22Rv1 (cell line): ENCODE data around the gene LBHD1.
"Not testable (repeated sequence)": the region's sequence is repeated elsewhere in the genome, so short reads cannot be mapped to it uniquely, and the experiment has no call there.

Source experiments
- H3K27ac ChIP-seq: fragments of 450-650 bp; 2 replicates; pipeline ENCODE4 v1.5.1; 2017
- ZFX ChIP-seq: fragments of 450-650 bp; IDR thresholded peaks from 2 replicates; pipeline ENCODE4 v1.6.1; 2017; ENCODE audit warnings: antibody characterized with exemption, borderline replicate concordance
- TF ChIP-seq, protein P1 (sequence below): fragments of 450-650 bp; IDR thresholded peaks from 2 replicates; pipeline ENCODE4 v1.5.1; 2017; ENCODE audit warnings: mild to moderate bottlenecking

The LBHD1 gene

DNA sequence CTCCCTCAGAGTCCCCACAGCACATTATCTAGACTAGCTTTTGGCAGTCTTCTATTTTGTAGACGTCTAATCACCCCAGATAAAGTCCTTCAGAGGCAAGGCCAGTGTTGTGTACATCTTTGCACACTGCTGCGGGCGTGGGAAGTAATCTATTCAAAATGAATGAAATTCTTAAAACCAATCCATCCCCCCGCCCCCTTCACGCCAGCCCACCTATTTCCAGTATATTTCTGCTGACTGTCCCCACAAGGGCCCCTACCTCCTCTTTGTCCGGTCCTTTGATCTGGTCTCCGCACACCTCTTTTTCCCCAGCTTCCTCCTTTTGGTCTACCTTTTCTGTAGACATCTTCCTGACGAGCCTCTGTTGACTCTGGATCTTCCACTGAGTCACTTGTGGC, 34.8 kb upstream of the LBHD1 start:
- H3K27ac ChIP-seq, result peak overlapping the region; percentile 85
- TF ChIP-seq, protein P1, sequence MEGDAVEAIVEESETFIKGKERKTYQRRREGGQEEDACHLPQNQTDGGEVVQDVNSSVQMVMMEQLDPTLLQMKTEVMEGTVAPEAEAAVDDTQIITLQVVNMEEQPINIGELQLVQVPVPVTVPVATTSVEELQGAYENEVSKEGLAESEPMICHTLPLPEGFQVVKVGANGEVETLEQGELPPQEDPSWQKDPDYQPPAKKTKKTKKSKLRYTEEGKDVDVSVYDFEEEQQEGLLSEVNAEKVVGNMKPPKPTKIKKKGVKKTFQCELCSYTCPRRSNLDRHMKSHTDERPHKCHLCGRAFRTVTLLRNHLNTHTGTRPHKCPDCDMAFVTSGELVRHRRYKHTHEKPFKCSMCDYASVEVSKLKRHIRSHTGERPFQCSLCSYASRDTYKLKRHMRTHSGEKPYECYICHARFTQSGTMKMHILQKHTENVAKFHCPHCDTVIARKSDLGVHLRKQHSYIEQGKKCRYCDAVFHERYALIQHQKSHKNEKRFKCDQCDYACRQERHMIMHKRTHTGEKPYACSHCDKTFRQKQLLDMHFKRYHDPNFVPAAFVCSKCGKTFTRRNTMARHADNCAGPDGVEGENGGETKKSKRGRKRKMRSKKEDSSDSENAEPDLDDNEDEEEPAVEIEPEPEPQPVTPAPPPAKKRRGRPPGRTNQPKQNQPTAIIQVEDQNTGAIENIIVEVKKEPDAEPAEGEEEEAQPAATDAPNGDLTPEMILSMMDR, result no peak
- no peak for TF ChIP-seq ZFX

DNA sequence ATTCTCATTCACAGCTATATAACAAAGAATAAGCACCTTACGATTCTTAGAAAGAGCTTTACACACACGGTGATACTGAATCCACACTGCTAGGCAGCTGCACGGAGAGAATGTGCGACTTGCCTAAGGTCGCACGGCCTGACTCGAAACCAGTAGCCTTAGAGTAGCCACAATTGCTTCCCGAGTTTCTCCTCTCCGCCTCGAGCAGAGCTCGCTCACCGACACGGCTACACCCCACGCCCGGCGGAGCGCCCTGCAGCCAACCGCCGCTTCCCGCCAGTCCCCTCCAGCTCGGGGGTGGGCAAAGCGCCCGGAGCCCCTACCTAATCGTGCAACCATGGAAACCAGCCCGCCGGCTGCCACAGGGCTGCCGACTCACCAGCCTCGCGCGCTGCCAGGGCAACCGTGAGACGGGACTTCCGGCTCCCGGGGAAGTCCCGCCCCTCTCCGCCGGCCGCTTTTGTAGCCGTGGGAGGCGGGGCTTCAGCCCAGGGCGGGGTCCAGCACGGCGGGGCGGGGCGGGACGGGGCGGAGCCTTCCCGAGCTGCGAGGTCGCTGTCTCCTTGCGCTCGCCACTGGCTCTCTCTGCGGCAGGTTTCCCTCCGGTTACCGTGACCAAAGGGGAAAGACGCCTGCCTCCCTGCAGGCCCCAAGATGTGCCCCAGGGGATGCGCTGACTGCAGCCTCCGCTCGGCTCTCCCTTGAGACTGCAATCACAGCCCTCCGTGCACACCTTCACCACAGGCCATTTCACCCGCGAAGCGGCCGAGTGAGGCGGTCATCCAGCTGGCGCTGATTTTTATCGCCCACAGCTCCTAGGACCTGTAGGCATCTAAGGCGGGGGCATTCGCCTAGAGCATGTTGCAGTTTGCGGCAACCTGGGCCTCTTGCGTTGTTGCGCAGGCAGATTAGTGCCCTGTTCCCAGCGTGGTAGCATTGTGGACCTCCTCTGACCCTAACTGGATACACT, 34.1 kb upstream of the LBHD1 start:
- no peak for TF ChIP-seq ZFX
- TF ChIP-seq, protein P1, result 0 out of 2 replicates have a peak, but pooled peaks have one; percentile 3
- peak overlapping the region; percentile 85 for H3K27ac ChIP-seq

DNA sequence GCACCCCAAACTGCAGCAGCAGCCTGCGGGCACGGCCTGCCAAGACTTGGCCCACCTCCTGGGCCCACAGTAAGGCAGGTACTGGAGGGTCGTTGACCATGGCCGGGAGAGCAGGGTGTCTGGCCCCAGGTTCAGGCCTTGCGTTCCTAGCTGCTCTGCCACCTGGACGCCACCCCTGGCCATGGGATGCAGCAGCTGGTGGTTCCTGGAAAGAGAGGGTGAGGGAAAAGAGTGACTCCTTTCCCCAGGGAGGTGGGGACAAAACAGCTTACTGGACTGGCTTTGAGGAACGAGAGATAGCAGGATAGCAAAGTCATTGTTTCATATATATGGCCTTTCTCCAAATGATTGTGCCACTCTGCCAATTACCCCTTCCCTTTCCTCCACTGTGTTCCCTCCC, 33.3 kb upstream of the LBHD1 start:
- peak overlapping the region; percentile 85 for H3K27ac ChIP-seq
- TF ChIP-seq ZFX, result no peak
- TF ChIP-seq, protein P1, result no peak

DNA sequence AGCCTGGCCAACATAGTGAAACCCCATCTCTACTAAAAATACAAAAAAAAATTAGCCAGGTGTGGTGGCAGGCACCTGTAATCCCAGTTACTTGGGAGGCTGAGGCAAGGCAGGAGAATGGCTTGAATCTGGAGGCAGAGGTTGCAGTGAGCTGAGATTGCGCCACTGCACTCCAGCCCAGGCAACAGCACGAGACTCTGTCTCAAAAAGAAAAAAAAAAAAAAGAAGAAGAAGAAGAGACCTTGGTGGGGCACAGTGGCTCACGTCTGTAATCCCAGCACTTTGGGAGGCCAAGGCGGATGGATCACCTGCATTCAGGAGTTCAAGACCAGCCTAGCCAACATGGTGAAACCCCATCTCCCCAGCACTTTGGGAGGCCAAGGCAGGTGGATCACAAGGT, 31.9 kb upstream of the LBHD1 start:
- H3K27ac ChIP-seq, result 0 out of 2 replicates have a peak overlapping the region, but pooled peaks have one; percentile 85

DNA sequence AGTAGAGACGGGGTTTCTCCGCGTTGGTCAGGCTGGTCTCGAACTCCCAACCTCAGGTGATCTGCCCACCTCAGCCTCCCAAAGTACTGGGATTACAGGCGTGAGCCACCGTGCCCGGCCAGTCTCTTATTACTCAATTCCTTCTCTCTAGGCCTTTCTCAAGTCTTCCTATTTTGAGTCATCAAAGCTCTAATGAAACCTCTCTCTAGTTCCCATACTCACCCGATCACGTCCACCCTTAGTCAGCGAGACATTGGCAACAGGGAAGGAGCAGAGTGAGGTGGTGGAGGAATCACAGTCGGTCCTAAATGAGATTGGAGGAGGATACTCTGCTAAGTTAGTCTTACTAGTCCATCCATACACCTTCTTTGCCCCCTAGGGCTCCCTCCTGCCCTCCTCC, 30.2 kb upstream of the LBHD1 start:
- no peak for TF ChIP-seq ZFX
- TF ChIP-seq, protein P1, result no peak
- H3K27ac ChIP-seq, result no peak overlapping the region

DNA sequence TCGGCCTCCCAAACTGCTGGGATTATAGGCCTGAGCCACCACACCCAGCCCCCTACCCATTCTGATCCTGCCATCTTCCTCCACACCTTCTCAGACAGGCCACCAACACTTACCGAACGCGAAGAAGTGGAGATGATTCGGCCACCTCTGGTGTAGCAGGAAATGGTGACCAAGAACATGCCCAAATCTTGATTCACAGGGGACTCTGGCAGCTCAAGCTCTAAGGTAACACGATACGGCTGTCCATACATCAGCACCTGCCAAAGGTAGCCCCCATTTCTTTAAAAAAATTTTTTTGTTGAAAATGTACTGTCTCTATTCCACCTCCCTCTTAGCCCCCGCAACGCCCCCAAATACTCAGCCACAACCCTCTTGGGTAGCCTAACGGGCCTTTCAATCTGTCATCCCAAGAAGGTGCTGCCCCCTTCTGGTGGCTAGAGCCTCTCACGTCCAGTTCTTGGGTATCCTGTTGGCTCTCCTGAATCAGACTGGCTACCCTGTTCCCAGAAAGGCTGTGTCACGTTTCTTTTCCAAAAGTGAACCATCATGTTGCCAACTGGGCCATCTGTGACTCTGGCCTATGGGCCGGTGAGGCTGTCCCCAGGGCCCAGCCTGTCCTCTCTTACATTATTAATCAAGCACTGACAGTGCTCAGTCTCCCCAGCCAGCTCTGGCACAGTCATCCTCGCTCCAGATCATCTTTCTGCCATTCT, 22.5 kb upstream of the LBHD1 start:
- no peak for TF ChIP-seq ZFX
- TF ChIP-seq, protein P1, result peak; percentile 87
- H3K27ac ChIP-seq, result 0 out of 2 replicates have a peak overlapping the region, but pooled peaks have one; percentile 30

DNA sequence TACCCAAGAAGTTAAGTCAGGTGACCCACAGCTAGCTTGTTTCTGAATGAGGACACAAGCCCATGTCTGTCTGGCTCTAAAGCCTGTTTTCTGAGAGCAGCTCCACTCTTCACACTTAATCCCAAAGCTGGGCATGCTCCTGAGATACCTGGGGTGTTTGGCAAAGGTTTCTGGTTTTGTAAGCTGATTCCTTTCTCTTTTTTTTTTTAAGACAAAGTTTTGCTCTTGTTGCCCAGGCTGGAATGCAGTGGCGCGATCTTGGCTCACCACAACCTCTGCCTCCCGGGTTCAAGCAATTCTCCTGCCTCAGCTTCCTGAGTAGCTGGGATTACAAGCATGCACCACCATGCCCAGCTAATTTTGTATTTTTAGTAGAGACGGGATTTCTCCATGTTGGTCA, 21.6 kb upstream of the LBHD1 start:
- H3K27ac ChIP-seq, result not testable (repeated sequence)
